Nephron progenitor cell (in vitro differentiated cells): ENCODE data around the gene GRHPR.
A peak's percentile ranks its signal among the peaks of the same experiment; 100 is the strongest.
"Not testable (repeated sequence)": the region's sequence is repeated elsewhere in the genome, so short reads cannot be mapped to it uniquely, and the experiment has no call there.

Source experiments
- DNase-seq: peaks from one replicate; pipeline ENCODE4 v3.0.0; 2021
- H3K27ac Mint-ChIP-seq: 2 replicates; pipeline ENCODE4 v1.8.0; 2021; ENCODE audit warnings: mild to moderate bottlenecking, moderate library complexity, mixed read lengths
- H3K27me3 Mint-ChIP-seq: 2 replicates; pipeline ENCODE4 v1.8.0; 2021; ENCODE audit warnings: mild to moderate bottlenecking, low read depth, mixed read lengths; ENCODE audit not compliant: poor library complexity
- H3K36me3 Mint-ChIP-seq: 2 replicates; pipeline ENCODE4 v1.8.0; 2021; ENCODE audit warnings: low read depth, mixed read lengths
- H3K4me1 Mint-ChIP-seq: 2 replicates; pipeline ENCODE4 v1.8.0; 2021; ENCODE audit warnings: mixed read lengths
- H3K4me3 Mint-ChIP-seq: 2 replicates; pipeline ENCODE4 v1.8.0; 2021; ENCODE audit warnings: mild to moderate bottlenecking, moderate library complexity, mixed read lengths
- H3K9me3 Mint-ChIP-seq: 2 replicates; pipeline ENCODE4 v1.8.0; 2021; ENCODE audit warnings: mild to moderate bottlenecking, moderate library complexity, mixed read lengths
- TF ChIP-seq, protein P1 (sequence below): fragments of 200-600 bp; sonication (generic); IDR thresholded peaks from 2 replicates; pipeline ENCODE4 v1.5.0; 2021; ENCODE audit warnings: antibody characterized with exemption

Gene GRHPR

DNA sequence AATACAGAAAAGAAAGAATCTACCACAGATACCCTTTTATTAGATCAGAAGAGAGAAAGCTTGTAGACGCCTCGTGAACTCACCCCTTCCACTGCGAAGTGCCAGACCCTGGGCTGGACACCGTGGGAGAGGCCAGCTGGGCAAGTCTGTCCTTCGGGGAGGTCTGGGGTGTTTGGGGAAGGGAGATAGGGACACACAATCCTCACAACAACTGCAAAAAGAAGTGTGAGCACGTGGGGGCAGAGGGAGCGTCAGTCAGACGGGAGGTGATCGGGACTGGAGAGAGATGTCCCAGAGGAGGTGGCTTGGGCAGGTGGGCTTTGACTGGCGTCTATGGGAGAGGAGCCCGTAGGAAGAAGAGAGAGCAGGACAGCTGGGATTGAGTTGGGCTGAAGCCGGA, 27.3 kb upstream of the GRHPR start:
- Mint-ChIP-seq H3K27ac (peak overlapping the region; percentile 28), H3K9me3 (no peaks in the 10 kb centered on the region), H3K27me3 (peaks cover 16% of the 10 kb centered on the region), H3K4me3 (no peak overlapping the region), H3K36me3 (no peaks in the 10 kb centered on the region), H3K4me1 (no peaks in the 10 kb centered on the region)
- TF ChIP-seq, protein P1, sequence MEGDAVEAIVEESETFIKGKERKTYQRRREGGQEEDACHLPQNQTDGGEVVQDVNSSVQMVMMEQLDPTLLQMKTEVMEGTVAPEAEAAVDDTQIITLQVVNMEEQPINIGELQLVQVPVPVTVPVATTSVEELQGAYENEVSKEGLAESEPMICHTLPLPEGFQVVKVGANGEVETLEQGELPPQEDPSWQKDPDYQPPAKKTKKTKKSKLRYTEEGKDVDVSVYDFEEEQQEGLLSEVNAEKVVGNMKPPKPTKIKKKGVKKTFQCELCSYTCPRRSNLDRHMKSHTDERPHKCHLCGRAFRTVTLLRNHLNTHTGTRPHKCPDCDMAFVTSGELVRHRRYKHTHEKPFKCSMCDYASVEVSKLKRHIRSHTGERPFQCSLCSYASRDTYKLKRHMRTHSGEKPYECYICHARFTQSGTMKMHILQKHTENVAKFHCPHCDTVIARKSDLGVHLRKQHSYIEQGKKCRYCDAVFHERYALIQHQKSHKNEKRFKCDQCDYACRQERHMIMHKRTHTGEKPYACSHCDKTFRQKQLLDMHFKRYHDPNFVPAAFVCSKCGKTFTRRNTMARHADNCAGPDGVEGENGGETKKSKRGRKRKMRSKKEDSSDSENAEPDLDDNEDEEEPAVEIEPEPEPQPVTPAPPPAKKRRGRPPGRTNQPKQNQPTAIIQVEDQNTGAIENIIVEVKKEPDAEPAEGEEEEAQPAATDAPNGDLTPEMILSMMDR: no peak
- DNase-seq: no peak

- no peaks in the 10 kb centered on the region for H3K4me1 Mint-ChIP-seq
- H3K27ac Mint-ChIP-seq: no peak overlapping the region
- no peak for DNase-seq
- H3K36me3 Mint-ChIP-seq: no peaks in the 10 kb centered on the region
- no peaks in the 10 kb centered on the region for H3K9me3 Mint-ChIP-seq
- TF ChIP-seq, protein P1: no peak
- no peak overlapping the region for H3K4me3 Mint-ChIP-seq
- H3K27me3 Mint-ChIP-seq: peaks cover 18% of the 10 kb centered on the region
These were observed 26.8 kb upstream of the GRHPR start for GRCh38 chr9:37395663-37396062.

DNA sequence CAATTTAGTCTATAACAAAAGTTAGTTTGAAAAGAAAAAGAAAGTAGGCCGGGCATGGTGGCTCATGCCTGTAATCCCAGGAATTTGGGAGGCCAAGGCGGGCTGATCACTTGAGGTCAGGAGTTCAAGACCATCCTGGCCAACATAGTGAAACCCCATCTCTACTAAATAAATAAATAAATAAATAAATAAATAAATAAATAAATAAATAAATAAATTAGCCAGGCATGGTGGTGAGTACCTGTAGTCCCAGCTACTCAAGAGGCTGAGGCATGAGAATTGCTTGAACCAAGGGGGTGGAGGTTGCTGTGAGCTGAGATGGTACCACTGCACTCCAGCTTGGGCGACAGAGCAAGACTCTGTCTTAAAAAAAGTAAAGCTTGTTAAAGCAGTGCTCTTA, 24.5 kb upstream of the GRHPR start:
- not testable (repeated sequence) for H3K9me3 Mint-ChIP-seq, DNase-seq, H3K36me3 Mint-ChIP-seq, H3K27ac Mint-ChIP-seq, H3K4me3 Mint-ChIP-seq, H3K4me1 Mint-ChIP-seq
- H3K27me3 Mint-ChIP-seq: peaks cover 13% of the 10 kb centered on the region

DNA sequence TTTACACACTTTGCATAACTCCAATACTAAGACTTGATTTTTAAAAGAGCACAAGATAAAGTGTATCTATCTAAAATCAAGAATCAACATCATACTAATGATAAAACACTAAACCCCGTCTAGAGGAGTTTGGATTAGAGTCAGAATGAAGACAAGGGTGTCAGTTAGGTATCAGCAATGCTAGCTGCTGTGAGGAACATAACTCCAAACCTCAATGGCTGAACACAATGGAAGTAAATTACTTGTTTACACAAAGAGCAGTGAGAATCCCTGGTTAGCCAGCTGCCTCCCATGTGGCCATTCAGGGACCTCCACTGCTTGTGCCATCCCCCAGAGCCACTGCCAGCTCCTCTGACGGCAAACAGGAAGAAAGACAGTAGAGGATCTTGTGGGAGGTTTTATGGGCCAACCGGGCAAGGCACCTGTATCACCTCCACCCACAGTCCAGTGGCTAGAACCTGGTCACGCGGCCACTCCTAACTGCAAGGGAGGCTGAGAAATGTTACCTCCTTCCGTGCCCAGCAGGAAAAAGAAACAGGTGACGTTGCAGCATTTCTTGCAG, 24.0 kb upstream of the GRHPR start:
- no peaks in the 10 kb centered on the region for H3K9me3 Mint-ChIP-seq
- no peak overlapping the region for H3K4me3 Mint-ChIP-seq
- H3K27me3 Mint-ChIP-seq: peaks cover 13% of the 10 kb centered on the region
- no peak overlapping the region for H3K27ac Mint-ChIP-seq
- no peak for DNase-seq
- H3K36me3 Mint-ChIP-seq: no peaks in the 10 kb centered on the region
- no peaks in the 10 kb centered on the region for H3K4me1 Mint-ChIP-seq
- TF ChIP-seq, protein P1: no peak

DNA sequence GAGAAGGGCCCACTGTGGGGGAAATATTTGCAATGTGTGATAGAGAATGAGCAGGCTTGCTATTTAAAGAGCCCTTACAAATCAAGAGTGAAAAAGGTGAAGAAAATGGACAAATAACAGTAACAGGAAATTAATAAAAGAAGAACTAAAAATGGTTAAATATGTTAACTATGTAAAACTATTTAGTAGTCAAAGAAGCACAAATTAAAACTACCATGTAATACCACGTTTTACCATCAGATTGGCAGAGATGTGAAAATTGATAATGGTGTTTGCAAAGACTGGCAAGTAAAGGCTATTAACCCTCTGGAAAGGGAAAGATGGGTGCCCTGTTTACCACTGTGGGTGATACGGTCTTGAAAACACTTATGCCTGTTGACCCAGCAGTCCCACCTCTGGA, 23.2 kb upstream of the GRHPR start:
- no peaks in the 10 kb centered on the region for H3K4me1 Mint-ChIP-seq
- no peak overlapping the region for H3K27ac Mint-ChIP-seq
- peaks cover 13% of the 10 kb centered on the region for H3K27me3 Mint-ChIP-seq
- no peaks in the 10 kb centered on the region for H3K9me3 Mint-ChIP-seq
- TF ChIP-seq, protein P1: no peak
- no peak for DNase-seq
- H3K36me3 Mint-ChIP-seq: no peaks in the 10 kb centered on the region
- no peak overlapping the region for H3K4me3 Mint-ChIP-seq

DNA sequence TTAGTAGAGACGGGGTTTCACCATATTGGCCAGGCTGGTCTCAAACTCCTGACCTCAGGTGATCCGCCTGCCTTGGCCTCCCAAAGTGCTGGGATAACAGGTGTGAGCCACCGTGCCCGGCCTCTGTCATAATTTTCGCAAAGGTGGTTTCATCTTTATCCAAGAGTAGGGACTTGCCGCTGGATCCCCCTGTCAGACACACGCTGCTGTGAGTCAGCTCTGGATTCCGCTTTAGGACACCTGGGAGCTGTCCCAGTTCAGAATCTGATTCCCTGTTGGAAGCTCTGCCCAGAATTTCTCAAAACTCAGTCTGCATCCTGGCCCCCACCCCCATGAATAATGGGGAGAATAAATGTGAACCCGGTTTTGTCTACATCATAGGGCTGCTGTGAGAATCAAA, 17.9 kb upstream of the GRHPR start:
- Mint-ChIP-seq H3K36me3 (no peaks in the 10 kb centered on the region), H3K27me3 (peaks cover 6% of the 10 kb centered on the region), H3K4me3 (no peak overlapping the region), H3K4me1 (peaks cover 10% of the 10 kb centered on the region), H3K9me3 (no peaks in the 10 kb centered on the region), H3K27ac (no peak overlapping the region)
- TF ChIP-seq, protein P1: no peak
- no peak for DNase-seq
